B cell (primary cell): ENCODE data around the gene PIP5K1A.

Experiments
- EZH2 ChIP-seq: IDR thresholded peaks from 2 replicates; pipeline ENCODE4 v1.6.1; 2012; ENCODE audit warnings: borderline replicate concordance, low read depth, mild to moderate bottlenecking, moderate library complexity, low read length; ENCODE audit not compliant: insufficient read depth, poor library complexity, severe bottlenecking
- TF ChIP-seq, protein P1 (sequence below): fragments of 200-600 bp; IDR thresholded peaks from one replicate; pipeline ENCODE4 v1.8.0; 2022; ENCODE audit warnings: antibody characterized with exemption, mild to moderate bottlenecking

DNA sequence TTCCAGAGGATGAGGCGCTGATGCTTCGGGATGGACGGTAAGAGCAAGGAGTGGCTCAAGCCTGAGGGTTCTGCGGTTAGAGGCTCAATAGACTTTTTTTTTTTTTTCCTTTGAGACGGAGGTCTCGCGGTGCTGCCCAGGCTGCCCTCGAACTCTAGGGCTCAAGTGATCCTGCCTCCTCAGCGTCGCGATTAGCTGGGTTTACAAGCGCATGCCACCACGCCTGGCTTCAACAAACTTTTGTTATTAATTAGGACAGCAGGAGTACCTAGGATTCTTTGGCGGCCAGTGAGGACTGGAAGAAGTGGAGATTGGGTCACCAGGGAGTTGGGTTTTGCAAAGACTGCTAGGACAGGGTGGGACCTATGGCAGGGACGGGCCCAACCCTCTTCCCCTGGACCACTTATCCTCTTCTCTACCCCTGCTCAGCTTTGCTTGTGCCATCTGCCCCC, 31.8 kb upstream of the PIP5K1A start:
- TF ChIP-seq, protein P1, sequence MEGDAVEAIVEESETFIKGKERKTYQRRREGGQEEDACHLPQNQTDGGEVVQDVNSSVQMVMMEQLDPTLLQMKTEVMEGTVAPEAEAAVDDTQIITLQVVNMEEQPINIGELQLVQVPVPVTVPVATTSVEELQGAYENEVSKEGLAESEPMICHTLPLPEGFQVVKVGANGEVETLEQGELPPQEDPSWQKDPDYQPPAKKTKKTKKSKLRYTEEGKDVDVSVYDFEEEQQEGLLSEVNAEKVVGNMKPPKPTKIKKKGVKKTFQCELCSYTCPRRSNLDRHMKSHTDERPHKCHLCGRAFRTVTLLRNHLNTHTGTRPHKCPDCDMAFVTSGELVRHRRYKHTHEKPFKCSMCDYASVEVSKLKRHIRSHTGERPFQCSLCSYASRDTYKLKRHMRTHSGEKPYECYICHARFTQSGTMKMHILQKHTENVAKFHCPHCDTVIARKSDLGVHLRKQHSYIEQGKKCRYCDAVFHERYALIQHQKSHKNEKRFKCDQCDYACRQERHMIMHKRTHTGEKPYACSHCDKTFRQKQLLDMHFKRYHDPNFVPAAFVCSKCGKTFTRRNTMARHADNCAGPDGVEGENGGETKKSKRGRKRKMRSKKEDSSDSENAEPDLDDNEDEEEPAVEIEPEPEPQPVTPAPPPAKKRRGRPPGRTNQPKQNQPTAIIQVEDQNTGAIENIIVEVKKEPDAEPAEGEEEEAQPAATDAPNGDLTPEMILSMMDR: no peak
- TF ChIP-seq EZH2: no peak
